Endodermal cell (in vitro differentiated cells): ENCODE measurements around the gene CSF1. TPM values are rescaled to one million over a fixed set of nuclear protein-coding genes. Genes with fewer than 3 reads are reported as not detected.
A peak's percentile ranks its signal among the peaks of the same experiment; 100 is the strongest.

Source experiments
- DNase-seq: peaks from one replicate; pipeline ENCODE4 v3.0.0-alpha.2; 2017
- H3K27ac ChIP-seq: 2 replicates; pipeline ENCODE4 v1.5.1; 2013; ENCODE audit warnings: mild to moderate bottlenecking, low read depth, low read length, moderate library complexity
- H3K27me3 ChIP-seq: 2 replicates; pipeline ENCODE4 v1.6.1; 2013; ENCODE audit warnings: mild to moderate bottlenecking, low read length, moderate library complexity; ENCODE audit not compliant: insufficient read depth, control insufficient read depth, poor library complexity, severe bottlenecking
- H3K36me3 ChIP-seq: 2 replicates; pipeline ENCODE4 v1.7.0; 2013; ENCODE audit warnings: mild to moderate bottlenecking, low read length, moderate library complexity; ENCODE audit not compliant: control insufficient read depth, insufficient read depth
- H3K4me1 ChIP-seq: one replicate; pipeline ENCODE4 v1.7.0; 2013; ENCODE audit warnings: low read length; ENCODE audit not compliant: control insufficient read depth, insufficient read depth
- H3K4me3 ChIP-seq: 2 replicates; pipeline ENCODE4 v1.5.1; 2013; ENCODE audit warnings: mild to moderate bottlenecking, low read length, moderate library complexity
- H3K9ac ChIP-seq: 2 replicates; pipeline ENCODE4 v1.6.1; 2013; ENCODE audit warnings: mild to moderate bottlenecking, low read length, moderate library complexity; ENCODE audit not compliant: poor library complexity, severe bottlenecking; ENCODE audit errors: extremely low read depth
- H3K9me3 ChIP-seq: 2 replicates; pipeline ENCODE4 v1.6.1; 2013; ENCODE audit warnings: mild to moderate bottlenecking, low read length, moderate library complexity; ENCODE audit not compliant: control insufficient read depth
- H3K27ac Mint-ChIP-seq: 2 replicates; pipeline ENCODE4 v1.8.0; 2020; ENCODE audit warnings: mixed read lengths
- H3K27me3 Mint-ChIP-seq: 2 replicates; pipeline ENCODE4 v1.8.0; 2021; ENCODE audit warnings: mild to moderate bottlenecking, mixed read lengths; ENCODE audit not compliant: insufficient read depth
- H3K36me3 Mint-ChIP-seq: 2 replicates; pipeline ENCODE4 v1.8.0; 2020; ENCODE audit warnings: low read depth, mixed read lengths
- H3K4me1 Mint-ChIP-seq: 2 replicates; pipeline ENCODE4 v1.8.0; 2020; ENCODE audit warnings: mixed read lengths
- H3K4me3 Mint-ChIP-seq: 2 replicates; pipeline ENCODE4 v1.8.0; 2020; ENCODE audit warnings: mild to moderate bottlenecking, moderate library complexity, mixed read lengths
- H3K9me3 Mint-ChIP-seq: 2 replicates; pipeline ENCODE4 v1.8.0; 2020; ENCODE audit warnings: mild to moderate bottlenecking, mixed read lengths
- WGBS, 2 experiments: methylation state at CpG; one replicate each; pipeline versions ENCODE4 v1.1.5 to v1.1.7; 2013; ENCODE audit warnings: missing lambda C conversion rate in 2 of 2, mixed read lengths in 1 of 2; ENCODE audit not compliant: insufficient coverage in 1 of 2, insufficient read length in 1 of 2; 5-methylcytosine and 5-hydroxymethylcytosine counted together
- total RNA-seq, 2 donors: library from RNA; stranded (reverse); fragmentation: NEBNext Ultra II Directional in 1 of 2; extraction: Animal tissue kit (Norgen Biotek cat#: 25700) in 1 of 2; gene quantifications; 2 replicates in 1 of 2; 3 replicates in 1 of 2; pipeline ENCODE4 v1.2.1, GENCODE V29; 2021
- TF ChIP-seq, protein P1 (sequence below): fragments of 200-600 bp; sonication (generic); conservative IDR thresholded peaks from 2 replicates; pipeline ENCODE4 v1.5.0; 2021; ENCODE audit warnings: antibody characterized with exemption, mild to moderate bottlenecking

The CSF1 gene
- total RNA-seq, 2 donors from 2014 or later = 1.0 to 2.1 TPM

DNA sequence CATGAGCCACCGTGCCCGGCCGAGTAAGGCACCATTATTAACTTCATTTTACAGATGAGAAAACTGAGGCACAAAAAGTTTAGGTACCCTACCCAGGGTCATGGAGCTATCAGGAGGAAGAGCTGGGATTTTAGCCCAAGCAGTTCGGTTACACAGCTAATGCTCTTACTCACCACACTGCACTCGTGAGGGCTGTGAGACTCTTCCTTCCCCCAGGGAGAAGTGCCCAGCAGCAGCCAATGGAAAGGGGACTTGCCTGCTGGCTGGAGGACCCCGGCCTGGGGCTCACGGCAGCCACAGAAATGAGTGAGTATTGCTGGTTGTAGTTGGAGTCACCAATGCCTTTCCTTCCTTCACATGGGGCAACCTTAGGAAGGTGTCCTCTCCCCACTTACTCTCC lies 5.2 kb upstream of the CSF1 start:
- H3K4me3 Mint-ChIP-seq = no peak overlapping the region
- Histone ChIP-seq H3K4me1 (peaks cover 11% of the 10 kb centered on the region), H3K4me3 (no peak overlapping the region), H3K27me3 (peaks cover 23% of the 10 kb centered on the region), H3K9me3 (no peaks in the 10 kb centered on the region), H3K27ac (no peak overlapping the region), H3K36me3 (no peaks in the 10 kb centered on the region), H3K9ac (no peak overlapping the region)
- DNase-seq = no peak
- H3K4me1 Mint-ChIP-seq = peaks cover 12% of the 10 kb centered on the region
- H3K36me3 Mint-ChIP-seq = no peaks in the 10 kb centered on the region
- peaks cover 41% of the 10 kb centered on the region for H3K27me3 Mint-ChIP-seq
- WGBS, 2 experiments = 78 to 88% methylated on average over 3 to 7 of the region's 7 CpGs
- H3K27ac Mint-ChIP-seq = no peak overlapping the region
- TF ChIP-seq, protein P1, sequence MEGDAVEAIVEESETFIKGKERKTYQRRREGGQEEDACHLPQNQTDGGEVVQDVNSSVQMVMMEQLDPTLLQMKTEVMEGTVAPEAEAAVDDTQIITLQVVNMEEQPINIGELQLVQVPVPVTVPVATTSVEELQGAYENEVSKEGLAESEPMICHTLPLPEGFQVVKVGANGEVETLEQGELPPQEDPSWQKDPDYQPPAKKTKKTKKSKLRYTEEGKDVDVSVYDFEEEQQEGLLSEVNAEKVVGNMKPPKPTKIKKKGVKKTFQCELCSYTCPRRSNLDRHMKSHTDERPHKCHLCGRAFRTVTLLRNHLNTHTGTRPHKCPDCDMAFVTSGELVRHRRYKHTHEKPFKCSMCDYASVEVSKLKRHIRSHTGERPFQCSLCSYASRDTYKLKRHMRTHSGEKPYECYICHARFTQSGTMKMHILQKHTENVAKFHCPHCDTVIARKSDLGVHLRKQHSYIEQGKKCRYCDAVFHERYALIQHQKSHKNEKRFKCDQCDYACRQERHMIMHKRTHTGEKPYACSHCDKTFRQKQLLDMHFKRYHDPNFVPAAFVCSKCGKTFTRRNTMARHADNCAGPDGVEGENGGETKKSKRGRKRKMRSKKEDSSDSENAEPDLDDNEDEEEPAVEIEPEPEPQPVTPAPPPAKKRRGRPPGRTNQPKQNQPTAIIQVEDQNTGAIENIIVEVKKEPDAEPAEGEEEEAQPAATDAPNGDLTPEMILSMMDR = no peak
- no peaks in the 10 kb centered on the region for H3K9me3 Mint-ChIP-seq

- peaks cover 41% of the 10 kb centered on the region for H3K27me3 Mint-ChIP-seq
Observed at GRCh38 chr1:109906160-109906838, 4.3 kb upstream of the CSF1 start.

GRCh38 chr1:109906839-109907180 lies 3.8 kb upstream of the CSF1 start:
- TF ChIP-seq, protein P1 = no peak
- 72 to 76% methylated on average over 4 of the region's 4 CpGs for WGBS, 2 experiments
- no peak overlapping the region for H3K27ac Mint-ChIP-seq
- Histone ChIP-seq H3K9me3 (no peaks in the 10 kb centered on the region), H3K4me1 (peaks cover 11% of the 10 kb centered on the region), H3K27ac (no peak overlapping the region), H3K36me3 (no peaks in the 10 kb centered on the region), H3K4me3 (no peak overlapping the region), H3K9ac (no peak overlapping the region), H3K27me3 (peaks cover 31% of the 10 kb centered on the region)
- no peaks in the 10 kb centered on the region for H3K36me3 Mint-ChIP-seq
- peak; percentile 61 for DNase-seq
- H3K9me3 Mint-ChIP-seq = no peaks in the 10 kb centered on the region
- no peak overlapping the region for H3K4me3 Mint-ChIP-seq
- H3K4me1 Mint-ChIP-seq = peaks cover 16% of the 10 kb centered on the region
- peaks cover 46% of the 10 kb centered on the region for H3K27me3 Mint-ChIP-seq

More at GRCh38 chr1:109906160-109906838, 4.3 kb upstream of the CSF1 start:
- Histone ChIP-seq H3K9me3 (no peaks in the 10 kb centered on the region), H3K4me3 (no peak overlapping the region), H3K9ac (no peak overlapping the region), H3K4me1 (peaks cover 11% of the 10 kb centered on the region), H3K36me3 (no peaks in the 10 kb centered on the region), H3K27ac (no peak overlapping the region), H3K27me3 (peaks cover 26% of the 10 kb centered on the region)
- TF ChIP-seq, protein P1 = no peak
- no peak for DNase-seq
- Mint-ChIP-seq H3K9me3 (no peaks in the 10 kb centered on the region), H3K36me3 (no peaks in the 10 kb centered on the region), H3K4me1 (peaks cover 13% of the 10 kb centered on the region), H3K27ac (no peak overlapping the region), H3K4me3 (no peak overlapping the region)
- 91 to 95% methylated on average over 5 to 7 of the region's 7 CpGs for WGBS, 2 experiments
